Heart left ventricle (tissue), 16 donors: ENCODE data around the gene SRRT. TPM values are rescaled to one million over a fixed set of nuclear protein-coding genes. Genes with fewer than 3 reads are reported as not detected.

Experiments
- ATAC-seq, 4 donors: fragments of 200-7000 bp; cut with Tn5 transposase; one replicate each; pipeline ENCODE4 v1.9.1; 2020 to 2022; ENCODE audit warnings: moderate library complexity in 4 of 4, mild to moderate bottlenecking in 3 of 4, moderate number of reproducible peaks in 1 of 4
- DNase-seq, 5 donors: peaks; one replicate each; pipeline ENCODE4 v3.0.0-alpha.2; 2020
- H3K27ac ChIP-seq, 12 donors: fragments of 200-600 bp; sonication (generic) in 4 of 12; one replicate each; pipeline versions ENCODE4 v1.5.0 to v1.8.0; 2016 to 2022; ENCODE audit warnings: mild to moderate bottlenecking in 2 of 12
- H3K27me3 ChIP-seq, 9 donors: fragments of 200-600 bp; sonication (generic) in 2 of 9; one replicate each; pipeline versions ENCODE4 v1.5.1 to v1.8.0; 2016 to 2022; ENCODE audit warnings: mild to moderate bottlenecking in 3 of 9
- H3K36me3 ChIP-seq, 9 donors: fragments of 200-600 bp; sonication (generic) in 2 of 9; one replicate each; pipeline versions ENCODE4 v1.5.0 to v1.8.0; 2018 to 2022; ENCODE audit warnings: mild to moderate bottlenecking in 2 of 9
- H3K4me1 ChIP-seq, 12 donors: fragments of 200-600 bp; sonication (generic) in 4 of 12; one replicate each; pipeline versions ENCODE4 v1.5.0 to v1.8.0; 2016 to 2022; ENCODE audit warnings: mild to moderate bottlenecking in 3 of 12
- H3K4me3 ChIP-seq, 12 donors: fragments of 200-600 bp; sonication (generic) in 4 of 12; one replicate each; pipeline versions ENCODE4 v1.5.0 to v1.8.0; 2017 to 2022; ENCODE audit warnings: mild to moderate bottlenecking in 9 of 12, moderate library complexity in 4 of 12
- H3K9me3 ChIP-seq, 12 donors: fragments of 200-600 bp; sonication (generic) in 4 of 12; one replicate each; pipeline versions ENCODE4 v1.5.0 to v1.8.0; 2016 to 2022; ENCODE audit warnings: mild to moderate bottlenecking in 1 of 12
- POLR2A ChIP-seq, 2 donors: fragments of 450-650 bp; IDR thresholded peaks; one replicate each; pipeline ENCODE4 v1.6.1; 2017; ENCODE audit warnings: antibody characterized with exemption in 2 of 2, mild to moderate bottlenecking in 2 of 2, moderate library complexity in 2 of 2
- WGBS, 4 donors: extraction: QIAGEN DNeasy Blood & Tissue Kit in 2 of 4; methylation state at CpG; one replicate each; pipeline versions ENCODE4 v1.1.5 to v1.1.7; 2013 to 2018; 5-methylcytosine and 5-hydroxymethylcytosine counted together
- intact Hi-C, 10 donors: fragments of 100-400 bp; cut with DNase I; formaldehyde crosslinking; loops; one replicate each; pipeline versions ENCODE4 v1.11.1 to v1.14.2; 2022
- polyA plus RNA-seq, 2 donors: library from polyadenylated mRNA; stranded (reverse); fragments of 200-250 nt; gene quantifications; one replicate each; pipeline ENCODE4 v1.2.3, GENCODE V29; 2013
- total RNA-seq, 9 donors: library from RNA; depleted of rRNA in 2 of 9; stranded (reverse); fragments of >200 nt in 2 of 9; fragmentation: NEBNext Ultra II Directional in 3 of 9; extraction: Animal tissue kit (Norgen Biotek cat#: 25700) in 3 of 9; gene quantifications; one replicate each; pipeline versions ENCODE4 v1.1.0 to v1.2.4, GENCODE V29; 2016 to 2023
- TF ChIP-seq, protein P1 (sequence below), 12 donors: fragments of 200-600 bp; sonication (generic) in 4 of 12; IDR thresholded peaks; one replicate each; pipeline versions ENCODE4 v1.5.0 to v1.8.0; 2018 to 2022; ENCODE audit warnings: antibody characterized with exemption in 12 of 12, mild to moderate bottlenecking in 5 of 12
- donor health status: ischemic (EF 13 %, LVEDD 7.1; RV severe dilation, severe dysfunction).
- donor health status: healthy with polysubstance abuse.
- donor health status: DM: no; HTN: yes; CAD: no.
- donor health status: DM: no; HTN: no; CAD: no.
- donor health status: ischemic (EF 25% LVEDD 6.9; RV normal size, moderate dysfunction).
- donor health status: ischemic (EF 25% LVEDD 5.7; RV mildly dilated, moderate dysfunction).
- donor health status: healthy.
- donor health status: DM: yes; HTN: yes; CAD: no.
- donor health status: ischemic (EF 35%, LVEDD 5.7; RV mildly dilated, moderate dysfunction).
- donor health status: nonischemic (EF 11% LVEDD 7.7; RV severe dilation, severe dysfunction).
- donor health status: DM: yes; HTN: yes; CAD: no.
- donor health status: PGD.
- donor health status: ischemic (EF 29% LVEDD 5.4; RV normal size, mild dysfunction).
- donor health status: nonischemic (EF 23%, LVEDD 6.1; RV moderate dilation, normal function).

SRRT gene
- total and polyA plus RNA-seq, 11 donors, result 31.0 to 62.2 (median 49.5) TPM

GRCh38 chr7:100899432-100899831 is 24.5 kb downstream of the SRRT start:
- H3K27me3 ChIP-seq, result peaks cover 21 to 77% (median 43%) of the 10 kb centered on the region in 9 donors

DNA sequence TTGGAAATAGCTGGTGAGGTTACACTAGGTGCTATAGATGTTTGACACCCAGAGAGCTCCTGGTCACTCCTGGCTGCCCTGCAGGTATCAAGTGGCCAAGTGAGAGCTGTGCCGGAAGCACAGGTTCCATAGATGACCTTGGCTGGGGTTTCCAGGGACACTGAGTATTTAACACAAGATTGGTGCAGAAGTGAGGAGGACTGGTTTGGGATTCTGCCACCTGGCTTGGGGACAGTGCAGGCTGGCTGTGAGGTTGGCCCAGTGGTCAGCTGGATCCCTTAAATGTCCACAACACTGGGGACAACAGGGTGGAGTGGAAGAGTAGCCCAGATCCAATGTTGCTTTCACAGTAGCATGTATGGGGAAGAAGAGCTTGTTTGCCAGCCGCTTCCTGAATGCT is 26.1 kb downstream of the SRRT start:
- H3K27me3 ChIP-seq, result peaks cover 12 to 62% (median 29%) of the 10 kb centered on the region in 9 donors
- intact Hi-C loops, result no loop called here

More at GRCh38 chr7:100899432-100899831, 24.5 kb downstream of the SRRT start:
- no peak for TF ChIP-seq POLR2A (IDR thresholded peaks at IDR 0.05)
- TF ChIP-seq, protein P1, sequence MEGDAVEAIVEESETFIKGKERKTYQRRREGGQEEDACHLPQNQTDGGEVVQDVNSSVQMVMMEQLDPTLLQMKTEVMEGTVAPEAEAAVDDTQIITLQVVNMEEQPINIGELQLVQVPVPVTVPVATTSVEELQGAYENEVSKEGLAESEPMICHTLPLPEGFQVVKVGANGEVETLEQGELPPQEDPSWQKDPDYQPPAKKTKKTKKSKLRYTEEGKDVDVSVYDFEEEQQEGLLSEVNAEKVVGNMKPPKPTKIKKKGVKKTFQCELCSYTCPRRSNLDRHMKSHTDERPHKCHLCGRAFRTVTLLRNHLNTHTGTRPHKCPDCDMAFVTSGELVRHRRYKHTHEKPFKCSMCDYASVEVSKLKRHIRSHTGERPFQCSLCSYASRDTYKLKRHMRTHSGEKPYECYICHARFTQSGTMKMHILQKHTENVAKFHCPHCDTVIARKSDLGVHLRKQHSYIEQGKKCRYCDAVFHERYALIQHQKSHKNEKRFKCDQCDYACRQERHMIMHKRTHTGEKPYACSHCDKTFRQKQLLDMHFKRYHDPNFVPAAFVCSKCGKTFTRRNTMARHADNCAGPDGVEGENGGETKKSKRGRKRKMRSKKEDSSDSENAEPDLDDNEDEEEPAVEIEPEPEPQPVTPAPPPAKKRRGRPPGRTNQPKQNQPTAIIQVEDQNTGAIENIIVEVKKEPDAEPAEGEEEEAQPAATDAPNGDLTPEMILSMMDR (IDR thresholded peaks at IDR 0.05), result no peak
- ATAC-seq, result no peak
- peak in 1 of 5 donors; percentile 3 for DNase-seq
- no peak overlapping the region for H3K4me3 ChIP-seq
- WGBS, 4 donors, result 83 to 95% (median 93%) methylated on average over 5 of the region's 5 CpGs
- H3K4me1 ChIP-seq, result peaks cover 2 to 29% (median 16%) of the 10 kb centered on the region in 12 donors
- H3K36me3 ChIP-seq, result no peaks in the 10 kb centered on the region
- intact Hi-C loops, result loop anchor here in 9 of 10 donors (5.0 to 10.0 kb wide), 8 partner anchors 158 to 395 kb away; no protein-coding TSS in a partner anchor
- H3K27ac ChIP-seq, result no peak overlapping the region
- no peaks in the 10 kb centered on the region for H3K9me3 ChIP-seq

DNA sequence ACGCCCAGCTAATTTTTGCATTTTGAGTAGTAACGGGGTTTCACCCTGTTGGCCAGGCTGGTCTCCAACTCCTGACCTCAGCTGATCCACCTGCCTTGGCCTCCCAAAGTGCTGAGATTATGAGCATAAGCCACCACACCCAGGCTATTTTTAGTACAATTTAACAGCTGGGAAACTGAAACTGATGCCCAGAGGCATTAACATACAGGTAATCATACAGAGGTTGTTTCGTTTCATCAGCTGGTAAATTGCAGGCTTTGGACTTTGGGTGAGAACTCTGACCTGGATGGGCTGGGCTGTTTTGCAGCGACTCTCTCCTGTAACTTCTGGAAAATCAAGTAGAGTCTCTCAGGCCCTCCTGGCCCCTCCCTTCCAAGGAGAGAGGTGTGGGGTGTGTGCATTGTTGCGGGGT is 27.0 kb downstream of the SRRT start:
- intact Hi-C loops, result no loop called here
- Histone ChIP-seq H3K27me3 (peaks cover 8 to 55% (median 21%) of the 10 kb centered on the region in 9 donors), H3K27ac (no peak overlapping the region), H3K36me3 (no peaks in the 10 kb centered on the region), H3K4me1 (peaks cover 0 to 5% (median 0%) of the 10 kb centered on the region in 12 donors), H3K4me3 (no peak overlapping the region), H3K9me3 (peaks cover 0 to 3% (median 0%) of the 10 kb centered on the region in 12 donors)
- DNase-seq, result peak in 1 of 5 donors; percentile 1
- 72 to 82% (median 78%) methylated on average over 5 of the region's 5 CpGs for WGBS, 4 donors
- TF ChIP-seq POLR2A (IDR thresholded peaks at IDR 0.05), result no peak
- TF ChIP-seq, protein P1 (IDR thresholded peaks at IDR 0.05), result no peak
- no peak for ATAC-seq

More for the DNA sequence above, 26.1 kb downstream of the SRRT start:
- Histone ChIP-seq H3K27ac (no peak overlapping the region), H3K36me3 (no peaks in the 10 kb centered on the region), H3K9me3 (no peaks in the 10 kb centered on the region), H3K4me3 (no peak overlapping the region), H3K4me1 (peaks cover 0 to 14% (median 7%) of the 10 kb centered on the region in 12 donors)
- TF ChIP-seq, protein P1 (IDR thresholded peaks at IDR 0.05), result no peak
- no peak for TF ChIP-seq POLR2A (IDR thresholded peaks at IDR 0.05)
- DNase-seq (peak in 1 of 5 donors; percentile 7), ATAC-seq (no peak)
- 71 to 86% (median 81%) methylated on average over 2 of the region's 2 CpGs for WGBS, 4 donors

DNA sequence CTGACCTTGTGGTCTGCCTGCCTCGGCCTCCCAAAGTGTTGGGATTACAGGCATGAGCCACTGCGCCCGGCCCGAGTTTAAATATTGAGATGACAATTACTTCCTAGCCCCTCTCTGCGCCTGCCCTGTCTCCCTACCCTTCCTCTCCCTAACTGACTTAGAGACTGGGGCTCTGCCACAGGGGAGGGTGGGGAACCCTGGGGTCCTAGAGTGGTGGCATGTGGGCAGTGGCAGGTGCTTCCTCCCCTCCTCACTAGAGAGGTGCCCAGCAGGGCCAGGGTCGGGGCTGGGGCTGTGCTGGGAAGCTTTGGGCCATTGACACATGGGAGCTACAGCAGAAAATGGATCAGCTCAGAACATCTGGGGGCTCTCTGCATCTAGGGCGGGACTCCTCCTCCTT is 27.7 kb downstream of the SRRT start:
- DNase-seq, result no peak
- TF ChIP-seq, protein P1 (IDR thresholded peaks at IDR 0.05), result no peak
- TF ChIP-seq POLR2A (IDR thresholded peaks at IDR 0.05), result no peak
- H3K9me3 ChIP-seq, result peaks cover 0 to 3% (median 0%) of the 10 kb centered on the region in 12 donors
- intact Hi-C loops, result no loop called here
- peaks cover 2 to 48% (median 14%) of the 10 kb centered on the region in 9 donors for H3K27me3 ChIP-seq
- no peak for ATAC-seq
- H3K27ac ChIP-seq, result no peak overlapping the region
- no peaks in the 10 kb centered on the region for H3K36me3 ChIP-seq
- H3K4me3 ChIP-seq, result no peak overlapping the region
- WGBS, 4 donors, result 85 to 91% (median 89%) methylated on average over 7 of the region's 7 CpGs
- H3K4me1 ChIP-seq, result no peaks in the 10 kb centered on the region
